Measurements from ENCODE around the gene TCP11L2. TPM values are rescaled to one million over a fixed set of nuclear protein-coding genes. Genes with fewer than 3 reads are reported as not detected.

TCP11L2 gene
- total RNA-seq, 1 donor from 2014 or later = 22.0 TPM

GRCh38 chr12:106315523-106315922, 13.0 kb downstream of the TCP11L2 start:
- TF ChIP-seq EZH2 (IDR thresholded peaks at IDR 0.05; ENCODE audit: insufficient read depth, low read length) = no peak
- TF ChIP-seq, protein P1, sequence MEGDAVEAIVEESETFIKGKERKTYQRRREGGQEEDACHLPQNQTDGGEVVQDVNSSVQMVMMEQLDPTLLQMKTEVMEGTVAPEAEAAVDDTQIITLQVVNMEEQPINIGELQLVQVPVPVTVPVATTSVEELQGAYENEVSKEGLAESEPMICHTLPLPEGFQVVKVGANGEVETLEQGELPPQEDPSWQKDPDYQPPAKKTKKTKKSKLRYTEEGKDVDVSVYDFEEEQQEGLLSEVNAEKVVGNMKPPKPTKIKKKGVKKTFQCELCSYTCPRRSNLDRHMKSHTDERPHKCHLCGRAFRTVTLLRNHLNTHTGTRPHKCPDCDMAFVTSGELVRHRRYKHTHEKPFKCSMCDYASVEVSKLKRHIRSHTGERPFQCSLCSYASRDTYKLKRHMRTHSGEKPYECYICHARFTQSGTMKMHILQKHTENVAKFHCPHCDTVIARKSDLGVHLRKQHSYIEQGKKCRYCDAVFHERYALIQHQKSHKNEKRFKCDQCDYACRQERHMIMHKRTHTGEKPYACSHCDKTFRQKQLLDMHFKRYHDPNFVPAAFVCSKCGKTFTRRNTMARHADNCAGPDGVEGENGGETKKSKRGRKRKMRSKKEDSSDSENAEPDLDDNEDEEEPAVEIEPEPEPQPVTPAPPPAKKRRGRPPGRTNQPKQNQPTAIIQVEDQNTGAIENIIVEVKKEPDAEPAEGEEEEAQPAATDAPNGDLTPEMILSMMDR (IDR thresholded peaks at IDR 0.05; ENCODE audit: insufficient read depth, low read depth, low read length) = no peak
- Histone ChIP-seq H3K4me1 (ENCODE audit: insufficient read depth, low read length) (no peaks in the 10 kb centered on the region), H3K79me2 (ENCODE audit: insufficient read depth, low read length) (no peaks in the 10 kb centered on the region), H4K20me1 (ENCODE audit: insufficient read depth, low read length) (no peaks in the 10 kb centered on the region), H3K36me3 (ENCODE audit: insufficient read depth, low read length) (no peaks in the 10 kb centered on the region), H3K27me3 (ENCODE audit: insufficient read depth, low read length) (no peaks in the 10 kb centered on the region), H3K4me2 (ENCODE audit: low read length) (no peak overlapping the region), H3K4me3 (ENCODE audit: insufficient read depth, low read depth, low read length) (no peak overlapping the region), H2AFZ (ENCODE audit: low read depth, low read length) (no peak overlapping the region), H3K9me3 (ENCODE audit: insufficient read depth, low read depth, low read length) (no peaks in the 10 kb centered on the region), H3K9ac (ENCODE audit: low read length) (no peak overlapping the region), H3K27ac (ENCODE audit: low read depth, low read length) (no peak overlapping the region)
- DNase-seq (ENCODE audit: low read depth) = no peak
- no peak for FAIRE-seq
- H3K27ac Mint-ChIP-seq (ENCODE audit: unreplicated experiment) = no peak overlapping the region
- no peaks in the 10 kb centered on the region for H3K27me3 Mint-ChIP-seq (ENCODE audit: low read depth, unreplicated experiment)
- no peak overlapping the region for H3K4me3 Mint-ChIP-seq (ENCODE audit: unreplicated experiment)
- peaks cover 5% of the 10 kb centered on the region for H3K4me1 Mint-ChIP-seq (ENCODE audit: low read depth, unreplicated experiment)
- H3K9me3 Mint-ChIP-seq (ENCODE audit: unreplicated experiment) = no peaks in the 10 kb centered on the region
- H3K36me3 Mint-ChIP-seq (ENCODE audit: low read depth, unreplicated experiment) = peaks cover 12% of the 10 kb centered on the region

- H3K4me3 ChIP-seq (ENCODE audit: insufficient read depth, low read depth, low read length) = no peak overlapping the region
- Mint-ChIP-seq H3K27me3 (ENCODE audit: low read depth, unreplicated experiment) (no peaks in the 10 kb centered on the region), H3K4me1 (ENCODE audit: low read depth, unreplicated experiment) (no peaks in the 10 kb centered on the region), H3K4me3 (ENCODE audit: unreplicated experiment) (no peak overlapping the region), H3K9me3 (ENCODE audit: unreplicated experiment) (no peaks in the 10 kb centered on the region), H3K27ac (ENCODE audit: unreplicated experiment) (no peak overlapping the region), H3K36me3 (ENCODE audit: low read depth, unreplicated experiment) (peaks cover 20% of the 10 kb centered on the region)
- no peak overlapping the region for H3K9ac ChIP-seq (ENCODE audit: low read length)
- H3K4me1 ChIP-seq (ENCODE audit: insufficient read depth, low read length) = no peaks in the 10 kb centered on the region
- H3K27me3 ChIP-seq (ENCODE audit: insufficient read depth, low read length) = no peaks in the 10 kb centered on the region
- TF ChIP-seq, protein P1 (IDR thresholded peaks at IDR 0.05; ENCODE audit: insufficient read depth, low read depth, low read length) = no peak
- no peak for TF ChIP-seq EZH2 (IDR thresholded peaks at IDR 0.05; ENCODE audit: insufficient read depth, low read length)
- no peak for DNase-seq (ENCODE audit: low read depth)
- FAIRE-seq = no peak
- no peak overlapping the region for H2AFZ ChIP-seq (ENCODE audit: low read depth, low read length)
- no peaks in the 10 kb centered on the region for H4K20me1 ChIP-seq (ENCODE audit: insufficient read depth, low read length)
- H3K27ac ChIP-seq (ENCODE audit: low read depth, low read length) = no peak overlapping the region
- no peaks in the 10 kb centered on the region for H3K36me3 ChIP-seq (ENCODE audit: insufficient read depth, low read length)
- H3K9me3 ChIP-seq (ENCODE audit: insufficient read depth, low read depth, low read length) = no peaks in the 10 kb centered on the region
- no peak overlapping the region for H3K4me2 ChIP-seq (ENCODE audit: low read length)
- H3K79me2 ChIP-seq (ENCODE audit: insufficient read depth, low read length) = no peaks in the 10 kb centered on the region
Observed at GRCh38 chr12:106317406-106318082, 15.0 kb downstream of the TCP11L2 start.

DNA sequence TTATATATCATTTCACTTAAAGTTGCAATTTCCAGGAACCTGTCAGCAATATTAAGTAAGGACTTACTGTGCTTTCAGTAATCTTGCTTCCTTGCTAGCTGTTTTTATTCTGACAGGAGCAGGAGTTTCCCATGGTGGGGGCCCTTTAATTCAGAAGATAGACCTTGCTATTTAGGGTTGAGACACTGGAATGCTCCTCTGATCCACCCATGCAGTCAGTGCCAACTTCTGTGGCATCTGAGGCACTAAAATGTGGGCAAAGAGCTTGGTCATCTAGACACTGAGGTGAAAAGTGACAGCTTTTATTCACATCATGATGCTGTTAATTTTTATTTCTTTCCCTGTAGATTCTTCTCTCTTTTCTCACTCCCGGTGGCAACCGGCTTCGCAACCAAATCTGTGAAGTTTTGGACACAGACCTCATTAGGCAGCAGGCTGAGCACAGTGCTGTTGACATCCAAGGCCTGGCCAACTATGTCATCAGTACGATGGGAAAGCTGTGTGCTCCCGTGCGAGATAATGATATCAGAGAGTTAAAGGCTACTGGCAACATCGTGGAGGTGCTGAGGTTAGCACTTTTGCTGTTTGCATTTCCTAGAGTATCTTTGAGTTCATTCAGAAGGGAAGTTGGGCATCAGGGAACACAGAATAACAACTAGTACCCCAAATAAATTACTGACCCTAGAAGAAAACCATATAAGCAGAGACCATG, 18.8 kb downstream of the TCP11L2 start:
- FAIRE-seq (no peak), DNase-seq (ENCODE audit: low read depth) (no peak)
- Histone ChIP-seq H3K4me2 (ENCODE audit: low read length) (no peak overlapping the region), H3K4me3 (ENCODE audit: insufficient read depth, low read depth, low read length) (no peak overlapping the region), H3K27ac (ENCODE audit: low read depth, low read length) (no peak overlapping the region), H3K79me2 (ENCODE audit: insufficient read depth, low read length) (no peaks in the 10 kb centered on the region), H3K27me3 (ENCODE audit: insufficient read depth, low read length) (no peaks in the 10 kb centered on the region), H3K36me3 (ENCODE audit: insufficient read depth, low read length) (no peaks in the 10 kb centered on the region), H2AFZ (ENCODE audit: low read depth, low read length) (no peak overlapping the region), H3K9me3 (ENCODE audit: insufficient read depth, low read depth, low read length) (no peaks in the 10 kb centered on the region), H4K20me1 (ENCODE audit: insufficient read depth, low read length) (no peaks in the 10 kb centered on the region), H3K4me1 (ENCODE audit: insufficient read depth, low read length) (no peaks in the 10 kb centered on the region), H3K9ac (ENCODE audit: low read length) (no peak overlapping the region)
- Mint-ChIP-seq H3K4me3 (ENCODE audit: unreplicated experiment) (no peak overlapping the region), H3K36me3 (ENCODE audit: low read depth, unreplicated experiment) (peaks cover 38% of the 10 kb centered on the region), H3K4me1 (ENCODE audit: low read depth, unreplicated experiment) (no peaks in the 10 kb centered on the region), H3K27me3 (ENCODE audit: low read depth, unreplicated experiment) (no peaks in the 10 kb centered on the region), H3K27ac (ENCODE audit: unreplicated experiment) (no peak overlapping the region), H3K9me3 (ENCODE audit: unreplicated experiment) (no peaks in the 10 kb centered on the region)
- TF ChIP-seq, protein P1 (IDR thresholded peaks at IDR 0.05; ENCODE audit: insufficient read depth, low read depth, low read length) = no peak
- no peak for TF ChIP-seq EZH2 (IDR thresholded peaks at IDR 0.05; ENCODE audit: insufficient read depth, low read length)

All from astrocyte (in vitro differentiated cells and primary cell).